CD4-positive, alpha-beta T cell (primary cell): ENCODE results near the gene CERS4. TPM values are rescaled to one million over a fixed set of nuclear protein-coding genes. Genes with fewer than 3 reads are reported as not detected.

Experiments
- ATAC-seq: fragments of 200-7000 bp; cut with Tn5 transposase; one replicate; pipeline ENCODE4 v1.10.0; 2022; ENCODE audit warnings: mild to moderate bottlenecking; ENCODE audit not compliant: poor library complexity
- CTCF ChIA-PET: fragments of 350-600 bp; sonication (Branson Sonifier 250); formaldehyde crosslinking; loops from one replicate; lab custom pipeline; 2021; ENCODE audit warnings: antibody characterized with exemption, inconsistent platforms; lab: Charles Lee
- POLR2A ChIA-PET: fragments of 350-600 bp; sonication (Branson Sonifier 250); formaldehyde crosslinking; loops from one replicate; lab custom pipeline; 2021; ENCODE audit warnings: antibody characterized with exemption, inconsistent platforms; lab: Charles Lee
- DNase-seq, 14 experiments: peaks; one replicate each; pipeline ENCODE4 v3.0.0-alpha.2; 2013 to 2020; ENCODE audit warnings: mixed read lengths in 2 of 14
- H3K27ac ChIP-seq, 2 donors: one replicate each; pipeline versions ENCODE4 v1.5.1 to v1.7.0; 2013; ENCODE audit warnings: low read length in 2 of 2, low read depth in 1 of 2, mild to moderate bottlenecking in 1 of 2
- H3K27me3 ChIP-seq, 2 experiments: 1 replicate in 1 of 2; 2 replicates in 1 of 2; pipeline versions ENCODE4 v1.6.1 to v1.7.0; 2013; ENCODE audit warnings: low read length in 2 of 2, control low read depth in 1 of 2, mild to moderate bottlenecking in 1 of 2, moderate library complexity in 1 of 2; ENCODE audit not compliant: insufficient read depth in 2 of 2, control insufficient read depth in 1 of 2
- H3K36me3 ChIP-seq: one replicate; pipeline ENCODE4 v1.6.1; 2013; ENCODE audit warnings: low read length, control low read depth; ENCODE audit not compliant: insufficient read depth
- H3K4me1 ChIP-seq: one replicate; pipeline ENCODE4 v1.6.1; 2013; ENCODE audit warnings: low read length, control low read depth; ENCODE audit not compliant: insufficient read depth
- H3K4me3 ChIP-seq: one replicate; pipeline ENCODE4 v1.5.1; 2013; ENCODE audit warnings: mild to moderate bottlenecking, low read length, moderate library complexity
- H3K9me3 ChIP-seq, 2 experiments: 1 replicate in 1 of 2; 2 replicates in 1 of 2; pipeline versions ENCODE4 v1.6.1 to v1.7.0; 2013; ENCODE audit warnings: low read length in 2 of 2, mild to moderate bottlenecking in 2 of 2, control low read depth in 1 of 2, moderate library complexity in 1 of 2; ENCODE audit not compliant: control insufficient read depth in 1 of 2, insufficient read depth in 1 of 2
- H3K27ac Mint-ChIP-seq: one replicate; pipeline ENCODE4 v1.8.0; 2020; ENCODE audit warnings: mixed read lengths
- H3K27me3 Mint-ChIP-seq: one replicate; pipeline ENCODE4 v1.8.0; 2021; ENCODE audit warnings: mixed read lengths
- H3K36me3 Mint-ChIP-seq: one replicate; pipeline ENCODE4 v1.8.0; 2021; ENCODE audit warnings: low read depth, mixed read lengths
- H3K4me1 Mint-ChIP-seq: one replicate; pipeline ENCODE4 v1.8.0; 2021; ENCODE audit warnings: low read depth, mixed read lengths
- H3K4me3 Mint-ChIP-seq: one replicate; pipeline ENCODE4 v1.8.0; 2020; ENCODE audit warnings: mild to moderate bottlenecking, mixed read lengths
- H3K9me3 Mint-ChIP-seq: one replicate; pipeline ENCODE4 v1.8.0; 2020; ENCODE audit warnings: mixed read lengths
- CTCF ChIP-seq: fragments of 200-600 bp; IDR thresholded peaks from one replicate; pipeline ENCODE4 v1.8.0; 2022; ENCODE audit warnings: antibody characterized with exemption, mild to moderate bottlenecking
- intact Hi-C, 2 experiments: fragments of 100-400 bp; cut with DNase I in 1 of 2; cut with micrococcal nuclease in 1 of 2; formaldehyde crosslinking; loops; one replicate each; pipeline versions ENCODE4 v1.15.1 to v1.9.0; 2023 to 2025; cut with DNase I, micrococcal nuclease
- total RNA-seq, 174 experiments: library from RNA in 2 of 174; stranded (reverse) in 2 of 174; gene quantifications; one replicate each; pipeline ENCODE4 v1.2.3 and lab custom pipeline; 2021 to 2026

Gene CERS4
- total RNA-seq, 2 experiments from 2014 or later = 8.7 to 12.3 TPM

GRCh38 chr19:8240274-8241229, 31.4 kb downstream of the CERS4 start:
- no peak overlapping the region for H3K4me3 ChIP-seq
- ATAC-seq = no peak

GRCh38 chr19:8241646-8242045, 32.5 kb downstream of the CERS4 start:
- Mint-ChIP-seq H3K4me3 (no peak overlapping the region), H3K4me1 (peaks cover 17% of the 10 kb centered on the region), H3K27ac (no peak overlapping the region), H3K36me3 (peaks cover 21% of the 10 kb centered on the region), H3K9me3 (peaks cover 2% of the 10 kb centered on the region), H3K27me3 (no peaks in the 10 kb centered on the region)
- TF ChIP-seq CTCF = no peak
- H3K4me1 ChIP-seq = peaks cover 19% of the 10 kb centered on the region
- intact Hi-C loops = no loop called here
- no peaks in the 10 kb centered on the region for H3K36me3 ChIP-seq
- no peak overlapping the region for H3K27ac ChIP-seq
- H3K9me3 ChIP-seq = peaks cover 9 to 13% of the 10 kb centered on the region in 2 experiments
- DNase-seq = no peak
- no peak overlapping the region for H3K4me3 ChIP-seq
- H3K27me3 ChIP-seq = no peaks in the 10 kb centered on the region
- ChIA-PET POLR2A (no interaction called here), CTCF (no interaction called here)
- no peak for ATAC-seq

More at GRCh38 chr19:8240274-8241229, 31.4 kb downstream of the CERS4 start:
- POLR2A ChIA-PET = interaction anchor here (0.6 kb wide), 1 partner anchor 673 kb away, joined by 3 read pairs; no protein-coding TSS in a partner anchor
- H3K27me3 ChIP-seq = no peaks in the 10 kb centered on the region
- H3K36me3 ChIP-seq = peaks cover 1% of the 10 kb centered on the region
- H3K9me3 ChIP-seq = peaks cover 9 to 13% of the 10 kb centered on the region in 2 experiments
- Mint-ChIP-seq H3K4me1 (peaks cover 17% of the 10 kb centered on the region), H3K27me3 (no peaks in the 10 kb centered on the region), H3K4me3 (no peak overlapping the region), H3K36me3 (peaks cover 21% of the 10 kb centered on the region), H3K9me3 (peaks cover 2% of the 10 kb centered on the region), H3K27ac (no peak overlapping the region)
- CTCF ChIA-PET = interaction anchor here (0.5 to 1.1 kb wide), 2 partner anchors 9 to 201 kb away, joined by 3 to 4 read pairs; no protein-coding TSS in a partner anchor
- no peak overlapping the region for H3K27ac ChIP-seq
- intact Hi-C loops = no loop called here
- peak in 11 of 14 experiments; percentile 6 to 75 (median 37) for DNase-seq
- H3K4me1 ChIP-seq = peaks cover 19% of the 10 kb centered on the region
- TF ChIP-seq CTCF = no peak

- ATAC-seq (no peak), DNase-seq (peak in 2 of 14 experiments; percentile 18 to 25)
- TF ChIP-seq CTCF = no peak
- H3K4me1 Mint-ChIP-seq = peaks cover 17% of the 10 kb centered on the region
- Histone ChIP-seq H3K36me3 (no peaks in the 10 kb centered on the region), H3K27me3 (no peaks in the 10 kb centered on the region), H3K27ac (no peak overlapping the region), H3K4me1 (peaks cover 19% of the 10 kb centered on the region), H3K9me3 (peaks cover 9 to 13% of the 10 kb centered on the region in 2 experiments), H3K4me3 (no peak overlapping the region)
- H3K4me3 Mint-ChIP-seq = no peak overlapping the region
- intact Hi-C loops = no loop called here
- H3K27ac Mint-ChIP-seq = no peak overlapping the region
- ChIA-PET POLR2A (no interaction called here), CTCF (no interaction called here)
- no peaks in the 10 kb centered on the region for H3K27me3 Mint-ChIP-seq
- peaks cover 2% of the 10 kb centered on the region for H3K9me3 Mint-ChIP-seq
- peaks cover 21% of the 10 kb centered on the region for H3K36me3 Mint-ChIP-seq
These were observed 33.1 kb downstream of the CERS4 start for GRCh38 chr19:8242211-8242821.
